OCI-LY1 (cell line): ENCODE results near the gene CNN2.

ENCODE experiments used
- H2AFZ ChIP-seq: fragments of 200-600 bp; sonication (generic), shearing (Covaris generic); 2 replicates; pipeline ENCODE4 v1.6.0; 2014; ENCODE audit warnings: antibody characterized with exemption, mild to moderate bottlenecking, low read length
- H3F3A ChIP-seq: fragments of 200-600 bp; sonication (generic), shearing (Covaris generic); 2 replicates; pipeline ENCODE4 v1.6.0; 2014; ENCODE audit warnings: mild to moderate bottlenecking, antibody characterized with exemption, low read length, moderate library complexity; ENCODE audit not compliant: insufficient read depth
- H3K27ac ChIP-seq: fragments of 200-600 bp; sonication (generic); 2 replicates; pipeline ENCODE4 v1.5.1; 2014; ENCODE audit warnings: low read length, mixed run types, mild to moderate bottlenecking, low read depth; ENCODE audit not compliant: poor library complexity, severe bottlenecking
- H3K27me3 ChIP-seq: fragments of 200-600 bp; sonication (generic); 2 replicates; pipeline ENCODE4 v1.6.0; 2014; ENCODE audit warnings: antibody characterized with exemption, mild to moderate bottlenecking, low read length, moderate library complexity; ENCODE audit not compliant: insufficient read depth
- H3K36me3 ChIP-seq: fragments of 200-600 bp; sonication (generic); 2 replicates; pipeline ENCODE4 v1.6.1; 2014; ENCODE audit warnings: mild to moderate bottlenecking, antibody characterized with exemption, low read length, moderate library complexity, mixed read lengths; ENCODE audit not compliant: insufficient read depth
- H3K4me1 ChIP-seq: fragments of 200-600 bp; sonication (generic); 2 replicates; pipeline ENCODE4 v1.5.1; 2014; ENCODE audit warnings: mild to moderate bottlenecking, low read length, moderate library complexity; ENCODE audit not compliant: insufficient read depth, severe bottlenecking
- H3K4me2 ChIP-seq: fragments of 200-600 bp; sonication (generic), shearing (Covaris generic); 2 replicates; pipeline ENCODE4 v1.6.1; 2014; ENCODE audit warnings: low read length
- H3K4me3 ChIP-seq: fragments of 200-600 bp; sonication (generic); 2 replicates; pipeline ENCODE4 v1.5.1; 2014; ENCODE audit warnings: low read length, low read depth, mild to moderate bottlenecking, mixed read lengths; ENCODE audit not compliant: poor library complexity, severe bottlenecking
- H3K79me2 ChIP-seq: fragments of 200-600 bp; shearing (Covaris generic); 2 replicates; pipeline ENCODE4 v1.6.1; 2016; ENCODE audit warnings: mixed run types, low read length, mixed read lengths; ENCODE audit not compliant: insufficient read depth
- H3K9ac ChIP-seq: fragments of 200-600 bp; sonication (generic), shearing (Covaris generic); 2 replicates; pipeline ENCODE4 v1.6.1; 2014; ENCODE audit warnings: mild to moderate bottlenecking, low read length, mixed read lengths
- H3K9me2 ChIP-seq: fragments of 200-600 bp; sonication (generic), shearing (Covaris generic); 2 replicates; pipeline ENCODE4 v1.6.1; 2014; ENCODE audit warnings: low read depth, mild to moderate bottlenecking, low read length, mixed read lengths
- H3K9me3 ChIP-seq: fragments of 200-600 bp; shearing (Covaris generic); 2 replicates; pipeline ENCODE4 v1.6.1; 2014; ENCODE audit warnings: low read length, mixed read lengths
- H4K20me1 ChIP-seq: fragments of 200-600 bp; sonication (generic), shearing (Covaris generic); 2 replicates; pipeline ENCODE4 v1.6.0; 2016; ENCODE audit warnings: mild to moderate bottlenecking, low read length; ENCODE audit not compliant: insufficient read depth
- EZH2 ChIP-seq: fragments of 200-600 bp; sonication (generic), shearing (Covaris generic); IDR thresholded peaks from 2 replicates; pipeline ENCODE4 v1.8.0; 2017; ENCODE audit warnings: borderline replicate concordance, mixed run types, mild to moderate bottlenecking, antibody characterized with exemption, low read length, moderate library complexity, mixed read lengths
- TF ChIP-seq, protein P1 (sequence below): fragments of 200-600 bp; sonication (generic), shearing (Covaris generic); IDR thresholded peaks from 2 replicates; pipeline ENCODE4 v1.5.1; 2017; ENCODE audit warnings: mild to moderate bottlenecking, antibody characterized with exemption, low read length, moderate library complexity, mixed read lengths

CNN2 gene

DNA sequence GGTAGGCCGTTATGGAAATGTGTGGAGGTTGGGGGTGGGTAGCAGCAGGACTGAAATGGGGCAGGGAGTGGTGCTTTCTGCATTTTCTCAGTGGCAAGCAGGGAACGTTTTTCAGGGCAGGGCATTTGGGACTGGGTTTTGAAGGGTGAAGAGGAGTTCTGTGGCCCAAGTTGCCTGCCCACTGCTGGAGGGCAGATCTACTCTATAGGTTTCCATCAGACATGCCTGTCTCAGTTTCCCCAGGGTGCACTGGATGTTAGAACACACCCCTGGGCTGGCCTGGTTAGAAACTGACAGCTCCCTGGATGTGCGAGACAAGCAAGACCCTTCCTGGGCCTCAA is 27.1 kb upstream of the CNN2 start:
- H4K20me1 ChIP-seq = no peaks in the 10 kb centered on the region
- no peak overlapping the region for H3K27ac ChIP-seq
- peaks cover 12% of the 10 kb centered on the region; the same call in 1 of the 2 replicates for H3K27me3 ChIP-seq
- no peak overlapping the region for H3K4me2 ChIP-seq
- H3K9ac ChIP-seq = no peak overlapping the region
- no peaks in the 10 kb centered on the region for H3K9me2 ChIP-seq
- H2AFZ ChIP-seq = no peak overlapping the region
- H3F3A ChIP-seq = no peaks in the 10 kb centered on the region
- H3K4me1 ChIP-seq = no peaks in the 10 kb centered on the region
- H3K79me2 ChIP-seq = no peaks in the 10 kb centered on the region
- no peak for TF ChIP-seq EZH2
- TF ChIP-seq, protein P1, sequence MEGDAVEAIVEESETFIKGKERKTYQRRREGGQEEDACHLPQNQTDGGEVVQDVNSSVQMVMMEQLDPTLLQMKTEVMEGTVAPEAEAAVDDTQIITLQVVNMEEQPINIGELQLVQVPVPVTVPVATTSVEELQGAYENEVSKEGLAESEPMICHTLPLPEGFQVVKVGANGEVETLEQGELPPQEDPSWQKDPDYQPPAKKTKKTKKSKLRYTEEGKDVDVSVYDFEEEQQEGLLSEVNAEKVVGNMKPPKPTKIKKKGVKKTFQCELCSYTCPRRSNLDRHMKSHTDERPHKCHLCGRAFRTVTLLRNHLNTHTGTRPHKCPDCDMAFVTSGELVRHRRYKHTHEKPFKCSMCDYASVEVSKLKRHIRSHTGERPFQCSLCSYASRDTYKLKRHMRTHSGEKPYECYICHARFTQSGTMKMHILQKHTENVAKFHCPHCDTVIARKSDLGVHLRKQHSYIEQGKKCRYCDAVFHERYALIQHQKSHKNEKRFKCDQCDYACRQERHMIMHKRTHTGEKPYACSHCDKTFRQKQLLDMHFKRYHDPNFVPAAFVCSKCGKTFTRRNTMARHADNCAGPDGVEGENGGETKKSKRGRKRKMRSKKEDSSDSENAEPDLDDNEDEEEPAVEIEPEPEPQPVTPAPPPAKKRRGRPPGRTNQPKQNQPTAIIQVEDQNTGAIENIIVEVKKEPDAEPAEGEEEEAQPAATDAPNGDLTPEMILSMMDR = no peak
- H3K36me3 ChIP-seq = peaks cover 6% of the 10 kb centered on the region
- H3K9me3 ChIP-seq = no peaks in the 10 kb centered on the region
- H3K4me3 ChIP-seq = no peak overlapping the region

DNA sequence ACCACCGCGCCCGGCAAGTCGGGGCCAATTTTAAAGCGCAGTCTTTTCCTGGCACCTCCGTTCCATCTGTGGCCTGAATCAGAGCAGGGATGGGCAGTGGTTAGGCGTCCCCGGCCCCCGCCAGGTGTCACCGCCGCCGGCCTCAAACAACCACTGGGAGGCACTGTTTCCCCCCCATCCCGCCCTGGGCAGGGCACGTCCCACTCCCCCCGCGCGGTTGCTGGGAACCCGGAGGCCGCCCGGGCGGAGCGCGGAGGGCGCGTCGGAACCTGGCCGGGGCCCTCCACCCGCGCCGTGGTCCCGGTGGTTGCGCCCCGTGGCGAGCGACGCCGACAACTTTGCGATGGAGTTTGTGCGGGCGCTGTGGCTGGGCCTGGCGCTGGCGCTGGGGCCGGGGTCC is 26.3 kb upstream of the CNN2 start, which contains the start of gene GRIN3B:
Gene GRIN3B, plus strand, starts transcription at position 325 of the 400 bp plus-strand sequence. Its CDS starts 19 bp downstream, at position 344.
- no peak within 1 kb of the TSS for H2AFZ ChIP-seq
- H3K4me3 ChIP-seq = no peak within 1 kb of the TSS
- H4K20me1 ChIP-seq = no peaks in the 10 kb centered on the region
- peaks cover 12% of the 10 kb centered on the region; the same call in 1 of the 2 replicates for H3K27me3 ChIP-seq
- H3K4me1 ChIP-seq = no peaks in the 10 kb centered on the region
- H3F3A ChIP-seq = no peaks in the 10 kb centered on the region
- H3K79me2 ChIP-seq = no peaks in the 10 kb centered on the region
- no peaks in the 10 kb centered on the region for H3K9me2 ChIP-seq
- TF ChIP-seq, protein P1 = peak; percentile 46
- no peak for TF ChIP-seq EZH2
- no peak within 1 kb of the TSS for H3K9ac ChIP-seq
- no peaks in the 10 kb centered on the region for H3K36me3 ChIP-seq
- H3K4me2 ChIP-seq = no peak within 1 kb of the TSS
- H3K9me3 ChIP-seq = no peaks in the 10 kb centered on the region
- H3K27ac ChIP-seq = no peak within 1 kb of the TSS

GRCh38 chr19:1000591-1001537 is 25.5 kb upstream of the CNN2 start:
- H3K79me2 ChIP-seq = no peaks in the 10 kb centered on the region
- H4K20me1 ChIP-seq = no peaks in the 10 kb centered on the region
- H3K27me3 ChIP-seq = peaks cover 12% of the 10 kb centered on the region; the same call in 1 of the 2 replicates
- H3K36me3 ChIP-seq = no peaks in the 10 kb centered on the region
- TF ChIP-seq, protein P1 = no peak
- TF ChIP-seq EZH2 = no peak
- H3F3A ChIP-seq = no peaks in the 10 kb centered on the region
- no peak overlapping the region for H3K4me2 ChIP-seq
- H2AFZ ChIP-seq = no peak overlapping the region
- H3K9me3 ChIP-seq = no peaks in the 10 kb centered on the region
- no peak overlapping the region for H3K4me3 ChIP-seq
- no peaks in the 10 kb centered on the region for H3K9me2 ChIP-seq
- no peak overlapping the region for H3K9ac ChIP-seq
- no peaks in the 10 kb centered on the region for H3K4me1 ChIP-seq
- no peak overlapping the region for H3K27ac ChIP-seq
